Suprapubic skin (tissue), 3 donors: ENCODE data around the gene PARVB.

ENCODE experiments used
- CTCF ChIP-seq, 2 donors: fragments of 200-600 bp in 1 of 2; fragments of 450-650 bp in 1 of 2; sonication (generic) in 1 of 2; IDR thresholded peaks; one replicate each; pipeline ENCODE4 v1.5.1; 2016 to 2019; ENCODE audit warnings: antibody characterized with exemption in 2 of 2, mild to moderate bottlenecking in 1 of 2, moderate library complexity in 1 of 2
- POLR2A ChIP-seq, 2 donors: fragments of 450-650 bp; IDR thresholded peaks; one replicate each; pipeline ENCODE4 v1.6.1; 2017; ENCODE audit warnings: antibody characterized with exemption in 2 of 2, mild to moderate bottlenecking in 2 of 2, moderate library complexity in 2 of 2

DNA sequence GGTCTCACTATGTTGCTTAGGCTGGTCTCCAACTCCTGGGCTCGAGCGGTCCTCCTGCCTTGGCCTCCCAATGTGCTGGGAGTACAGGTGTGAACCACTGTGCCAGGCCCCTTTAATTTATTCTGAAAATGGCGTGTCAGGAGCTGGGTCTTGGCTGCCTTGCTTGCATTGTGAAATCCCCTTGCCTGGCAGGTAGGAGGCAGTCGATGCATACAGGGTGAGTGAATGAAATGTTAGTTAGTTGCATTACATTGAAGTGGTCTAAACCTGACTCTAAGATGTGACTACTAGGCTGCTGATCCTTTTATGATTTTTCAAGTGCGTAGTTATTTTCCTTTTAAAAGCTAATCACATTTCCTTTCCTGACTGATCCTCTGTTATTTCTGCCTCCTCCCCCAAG, 42.9 kb downstream of the PARVB start:
- TF ChIP-seq POLR2A (IDR thresholded peaks at IDR 0.05) = no peak
- no peak for TF ChIP-seq CTCF (IDR thresholded peaks at IDR 0.05)
